DND-41 (cell line): ENCODE data around the gene AFF3.

Experiments
- ATAC-seq: fragments of 200-7000 bp; cut with Tn5 transposase; 3 replicates; pipeline ENCODE4 v1.9.1; 2021; ENCODE audit warnings: low read depth; ENCODE audit not compliant: insufficient read depth
- DNase-seq: peaks from one replicate; pipeline ENCODE4 v3.0.0-alpha.2; 2020
- H2AFZ ChIP-seq: 2 replicates; pipeline ENCODE4 v1.6.0; 2012; ENCODE audit warnings: low read depth, low read length
- H3K27ac ChIP-seq: 2 replicates; pipeline ENCODE4 v1.5.1; 2012; ENCODE audit warnings: low read length, inconsistent platforms
- H3K27me3 ChIP-seq: fragments of 200-600 bp; sonication (generic); 2 replicates; pipeline ENCODE4 v1.6.0; 2012; ENCODE audit warnings: low read length, mild to moderate bottlenecking, inconsistent platforms; ENCODE audit not compliant: insufficient read depth, poor library complexity
- H3K36me3 ChIP-seq: 2 replicates; pipeline ENCODE4 v1.5.1; 2012; ENCODE audit warnings: low read length, inconsistent platforms; ENCODE audit not compliant: insufficient read depth
- H3K4me1 ChIP-seq: 2 replicates; pipeline ENCODE4 v1.5.1; 2012; ENCODE audit warnings: mild to moderate bottlenecking, low read length; ENCODE audit not compliant: insufficient read depth
- H3K4me2 ChIP-seq: 2 replicates; pipeline ENCODE4 v1.6.0; 2012; ENCODE audit warnings: mild to moderate bottlenecking, moderate library complexity, low read length, inconsistent platforms; ENCODE audit not compliant: insufficient read depth
- H3K4me3 ChIP-seq, 2 experiments: fragments of 200-600 bp in 1 of 2; shearing (Covaris generic) in 1 of 2; 2 replicates each; pipeline ENCODE4 v1.5.1; 2012 to 2016; ENCODE audit warnings: inconsistent platforms in 2 of 2, low read length in 2 of 2, mild to moderate bottlenecking in 2 of 2, low read depth in 1 of 2, moderate library complexity in 1 of 2
- H3K79me2 ChIP-seq: 2 replicates; pipeline ENCODE4 v1.6.0; 2012; ENCODE audit warnings: low read length, inconsistent platforms; ENCODE audit not compliant: insufficient read depth
- H3K9ac ChIP-seq: 2 replicates; pipeline ENCODE4 v1.6.0; 2012; ENCODE audit warnings: low read depth, mild to moderate bottlenecking, inconsistent platforms, low read length, moderate library complexity
- H3K9me3 ChIP-seq: 2 replicates; pipeline ENCODE4 v1.5.1; 2012; ENCODE audit warnings: low read length, moderate library complexity, mild to moderate bottlenecking, inconsistent platforms; ENCODE audit not compliant: insufficient read depth, severe bottlenecking
- H4K20me1 ChIP-seq: 2 replicates; pipeline ENCODE4 v1.6.0; 2012; ENCODE audit warnings: low read length; ENCODE audit not compliant: insufficient read depth
- CTCF ChIP-seq: IDR thresholded peaks from 2 replicates; pipeline ENCODE4 v1.5.1; 2012; ENCODE audit warnings: borderline replicate concordance, low read length, moderate library complexity, mild to moderate bottlenecking; ENCODE audit not compliant: poor library complexity, severe bottlenecking; ENCODE audit errors: extremely low read depth
- EZH2 ChIP-seq: IDR thresholded peaks from 3 replicates; pipeline ENCODE4 v1.6.1; 2012; ENCODE audit warnings: borderline replicate concordance, low read depth, mild to moderate bottlenecking, moderate library complexity, low read length, inconsistent platforms; ENCODE audit not compliant: severe bottlenecking

The AFF3 gene

DNA sequence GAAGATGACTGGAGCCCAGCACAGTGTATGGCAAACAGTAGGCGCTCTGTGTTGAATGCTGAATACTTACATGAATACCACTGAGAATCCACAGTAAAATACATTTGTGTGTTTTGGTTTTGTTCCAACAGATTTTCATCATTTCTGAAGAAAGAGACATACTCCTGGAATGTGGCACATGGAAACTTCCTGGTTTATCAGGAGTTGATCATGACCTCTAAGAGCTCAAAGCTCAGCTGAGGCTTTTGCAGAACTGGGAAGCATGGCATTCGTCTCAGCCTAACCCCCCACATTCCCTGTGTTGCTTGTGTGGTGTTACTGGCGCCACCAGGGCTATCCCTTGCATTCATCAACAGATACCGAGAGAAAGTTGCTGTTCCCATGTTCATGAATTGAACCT lies 335.6 kb downstream of the AFF3 start:
- Histone ChIP-seq H3K4me3 (no peak overlapping the region), H2AFZ (no peak overlapping the region), H3K27ac (no peak overlapping the region), H3K36me3 (0 out of 2 replicates have a peak, but pooled peaks cover 5% of the 10 kb centered on the region), H3K9ac (no peak overlapping the region), H3K4me2 (no peak overlapping the region), H3K4me1 (no peaks in the 10 kb centered on the region), H4K20me1 (no peaks in the 10 kb centered on the region), H3K9me3 (no peaks in the 10 kb centered on the region), H3K27me3 (no peaks in the 10 kb centered on the region), H3K79me2 (no peaks in the 10 kb centered on the region)
- ATAC-seq (no peak), DNase-seq (no peak)
- TF ChIP-seq CTCF, result no peak
- no peak for TF ChIP-seq EZH2

- H3K27ac ChIP-seq, result no peak overlapping the region
- no peaks in the 10 kb centered on the region for H4K20me1 ChIP-seq
- H3K36me3 ChIP-seq, result 0 out of 2 replicates have a peak, but pooled peaks cover 5% of the 10 kb centered on the region
- no peak overlapping the region for H2AFZ ChIP-seq
- DNase-seq (no peak), ATAC-seq (no peak)
- H3K9me3 ChIP-seq, result no peaks in the 10 kb centered on the region
- no peak overlapping the region for H3K9ac ChIP-seq
- no peaks in the 10 kb centered on the region for H3K79me2 ChIP-seq
- no peaks in the 10 kb centered on the region for H3K4me1 ChIP-seq
- H3K4me2 ChIP-seq, result no peak overlapping the region
- no peak overlapping the region for H3K4me3 ChIP-seq
- H3K27me3 ChIP-seq, result no peaks in the 10 kb centered on the region
- TF ChIP-seq CTCF, result no peak
- TF ChIP-seq EZH2, result no peak
Observed at GRCh38 chr2:99805930-99806476, 336.4 kb downstream of the AFF3 start.

DNA sequence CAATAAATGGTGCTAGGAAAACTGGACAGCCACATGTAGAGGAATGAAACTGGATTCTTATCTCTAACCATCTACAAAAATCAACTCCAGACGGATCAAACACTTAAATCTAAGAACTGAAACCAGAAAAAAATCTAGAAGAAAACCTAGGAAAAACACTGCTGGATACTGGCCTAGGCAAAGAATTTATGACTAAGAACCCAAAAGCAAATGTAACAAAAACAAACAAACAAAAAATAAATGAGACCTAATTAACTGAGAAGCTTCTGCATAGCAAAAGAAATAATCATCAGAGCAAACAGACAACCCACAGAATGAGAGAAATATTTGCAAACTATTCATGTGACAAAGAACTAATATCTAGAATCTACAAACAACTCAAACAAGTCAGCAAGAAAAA lies 338.5 kb downstream of the AFF3 start:
- H3K27ac ChIP-seq, result no peak overlapping the region
- DNase-seq (no peak), ATAC-seq (no peak)

More for the DNA sequence above, 338.5 kb downstream of the AFF3 start:
- Histone ChIP-seq H3K9ac (no peak overlapping the region), H2AFZ (no peak overlapping the region), H3K27me3 (no peaks in the 10 kb centered on the region), H3K79me2 (no peaks in the 10 kb centered on the region), H3K4me3 (no peak overlapping the region), H3K4me1 (no peaks in the 10 kb centered on the region), H4K20me1 (no peaks in the 10 kb centered on the region), H3K9me3 (no peaks in the 10 kb centered on the region), H3K4me2 (no peak overlapping the region), H3K36me3 (0 out of 2 replicates have a peak, but pooled peaks cover 5% of the 10 kb centered on the region)
- no peak for TF ChIP-seq EZH2
- TF ChIP-seq CTCF, result no peak
